HepG2 (cell line): ENCODE results near the gene RFXANK. TPM values are rescaled to one million over a fixed set of nuclear protein-coding genes. Genes with fewer than 3 reads are reported as not detected.

Experiments
- GABPA ChIP-seq, 2 experiments: IDR thresholded peaks; 2 replicates each; pipeline ENCODE4 v1.6.1; 2011 to 2016; ENCODE audit warnings: low read depth in 2 of 2, low read length in 1 of 2, missing biosample characterization in 1 of 2, missing genetic modification characterization in 1 of 2
- HNRNPLL ChIP-seq: fragments of 200-400 bp; formaldehyde crosslinking; IDR thresholded peaks from 2 replicates; pipeline ENCODE4 v1.6.1; 2017; ENCODE audit warnings: mild to moderate bottlenecking, low read depth, low read length; ENCODE audit not compliant: poor library complexity, severe bottlenecking
- JARID2 ChIP-seq: sonication (generic); formaldehyde crosslinking; IDR thresholded peaks from 2 replicates; pipeline ENCODE4 v1.8.1; 2023; ENCODE audit warnings: missing genetic modification reagents, inconsistent platforms; ENCODE audit not compliant: insufficient replicate concordance
- MXI1 ChIP-seq: IDR thresholded peaks from 3 replicates; pipeline ENCODE4 v1.6.1; 2012; ENCODE audit warnings: low read depth, low read length, inconsistent platforms, borderline replicate concordance
- NCOA2 ChIP-seq: sonication (generic); formaldehyde crosslinking; IDR thresholded peaks from 2 replicates; pipeline ENCODE4 v1.8.0; 2022; ENCODE audit warnings: inconsistent platforms
- PHF20 ChIP-seq: sonication (generic); formaldehyde crosslinking; IDR thresholded peaks from 2 replicates; pipeline ENCODE4 v1.5.0; 2020; ENCODE audit warnings: mild to moderate bottlenecking, missing genetic modification reagents
- PITX1 ChIP-seq: sonication (generic); formaldehyde crosslinking; IDR thresholded peaks from 2 replicates; pipeline ENCODE4 v1.5.1; 2020; ENCODE audit warnings: mild to moderate bottlenecking, missing genetic modification reagents
- POLR2A ChIP-seq, 2 experiments: IDR thresholded peaks; 2 replicates each; pipeline ENCODE4 v1.6.1; 2011; ENCODE audit warnings: low read depth in 2 of 2, low read length in 2 of 2, mild to moderate bottlenecking in 1 of 2, moderate library complexity in 1 of 2; ENCODE audit not compliant: insufficient read depth in 1 of 2
- TOPORS ChIP-seq: sonication (generic); formaldehyde crosslinking; IDR thresholded peaks from 2 replicates; pipeline ENCODE4 v1.8.0; 2023; ENCODE audit warnings: mild to moderate bottlenecking, missing genetic modification reagents
- ZNF263 ChIP-seq: sonication (generic); formaldehyde crosslinking; IDR thresholded peaks from 2 replicates; pipeline ENCODE4 v1.4.0; 2020; ENCODE audit warnings: missing genetic modification reagents
- ZNF274 ChIP-seq: sonication (generic); formaldehyde crosslinking; IDR thresholded peaks from 2 replicates; pipeline ENCODE4 v1.5.1; 2020; ENCODE audit warnings: mild to moderate bottlenecking, missing genetic modification reagents
- ZNF605 ChIP-seq: sonication (generic); formaldehyde crosslinking; IDR thresholded peaks from 2 replicates; pipeline ENCODE4 v1.8.0; 2022; ENCODE audit warnings: mild to moderate bottlenecking, missing genetic modification reagents
- polyA plus RNA-seq, 8 experiments: library from polyadenylated mRNA; depleted of rRNA in 3 of 8; stranded (reverse) in 7 of 8; unstranded in 1 of 8; fragments of >200 nt; fragmentation: Illumina TruSeq in 4 of 8; extraction: Trizol in 4 of 8; gene quantifications; 2 replicates each; pipeline versions ENCODE4 v1.2.1 to v1.2.3, GENCODE V29; 2011 to 2016; ENCODE audit warnings: low read depth in 4 of 8, missing spikeins in 1 of 8, mixed read lengths in 1 of 8; ENCODE audit not compliant: insufficient read depth in 1 of 8
- total RNA-seq, 5 experiments: library from RNA; depleted of rRNA; stranded (reverse); fragments of >200 nt; fragmentation: Illumina TruSeq; extraction: Trizol; gene quantifications; 2 replicates each; pipeline ENCODE4 v1.2.3, GENCODE V29; 2016; ENCODE audit warnings: low read depth in 1 of 5
- TF ChIP-seq, protein P1 (sequence below): sonication (generic); formaldehyde crosslinking; IDR thresholded peaks from 2 replicates; pipeline ENCODE4 v1.9.0; 2022; ENCODE audit warnings: low read depth, missing genetic modification reagents
- TF ChIP-seq, protein P2 (sequence below): sonication (generic); formaldehyde crosslinking; IDR thresholded peaks from 2 replicates; pipeline ENCODE4 v1.8.1; 2023; ENCODE audit warnings: mild to moderate bottlenecking, missing genetic modification reagents

Gene RFXANK
- total and polyA plus RNA-seq, 2 of the 13 experiments (the other 11 are each of a cell fraction or from before 2014, with no cell fraction given), result 49.9 to 80.7 TPM

DNA sequence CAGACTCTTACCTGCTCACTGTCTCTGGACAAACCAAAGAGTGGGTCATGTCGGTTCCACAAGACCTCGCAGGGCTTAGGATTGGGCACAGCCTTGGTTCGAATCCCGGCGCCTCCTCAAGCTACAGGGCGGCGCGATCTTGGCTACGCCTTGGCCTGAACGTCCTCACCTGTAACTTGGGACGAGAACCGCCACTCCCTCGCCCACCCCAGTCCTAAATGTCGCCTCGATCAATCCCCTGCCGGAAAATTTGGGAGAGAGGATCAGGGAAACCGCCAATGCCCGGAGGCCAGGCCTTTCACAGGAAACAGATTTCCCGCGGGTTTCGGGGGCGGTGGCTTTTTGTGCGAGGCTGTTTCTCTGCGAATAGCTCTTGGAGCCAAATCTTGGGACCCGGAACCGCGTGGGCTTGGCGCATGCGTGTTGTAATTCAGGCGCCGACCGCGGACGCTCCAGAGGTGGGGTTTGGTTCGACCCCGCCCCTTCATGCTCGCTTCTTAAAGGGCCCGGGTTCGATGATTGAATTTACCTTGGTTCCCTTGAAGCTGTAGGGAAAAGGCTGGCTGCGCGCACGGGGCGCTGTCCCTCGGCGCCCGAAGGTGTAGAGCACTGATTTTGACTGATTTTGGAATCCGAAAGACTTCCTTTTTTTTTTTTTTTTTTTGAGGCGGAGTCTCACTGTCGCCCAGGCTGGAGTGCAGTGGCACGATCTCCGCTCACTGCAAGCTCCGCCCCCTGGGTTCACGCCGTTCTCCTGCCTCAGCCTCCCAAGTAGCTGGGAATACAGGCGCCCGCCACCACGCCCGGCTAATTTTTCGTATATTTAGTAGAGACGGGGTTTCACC is 11.2 kb downstream of the RFXANK start, which contains the start of gene NR2C2AP (continued):
- 0 out of 2 replicates have a peak, but pooled peaks have one; percentile 24 for TF ChIP-seq TOPORS (CRISPR knock-in tag)
- TF ChIP-seq, protein P1, sequence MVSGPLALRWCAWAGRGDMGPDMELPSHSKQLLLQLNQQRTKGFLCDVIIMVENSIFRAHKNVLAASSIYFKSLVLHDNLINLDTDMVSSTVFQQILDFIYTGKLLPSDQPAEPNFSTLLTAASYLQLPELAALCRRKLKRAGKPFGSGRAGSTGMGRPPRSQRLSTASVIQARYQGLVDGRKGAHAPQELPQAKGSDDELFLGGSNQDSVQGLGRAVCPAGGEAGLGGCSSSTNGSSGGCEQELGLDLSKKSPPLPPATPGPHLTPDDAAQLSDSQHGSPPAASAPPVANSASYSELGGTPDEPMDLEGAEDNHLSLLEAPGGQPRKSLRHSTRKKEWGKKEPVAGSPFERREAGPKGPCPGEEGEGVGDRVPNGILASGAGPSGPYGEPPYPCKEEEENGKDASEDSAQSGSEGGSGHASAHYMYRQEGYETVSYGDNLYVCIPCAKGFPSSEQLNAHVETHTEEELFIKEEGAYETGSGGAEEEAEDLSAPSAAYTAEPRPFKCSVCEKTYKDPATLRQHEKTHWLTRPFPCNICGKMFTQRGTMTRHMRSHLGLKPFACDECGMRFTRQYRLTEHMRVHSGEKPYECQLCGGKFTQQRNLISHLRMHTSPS, result 0 out of 2 replicates have a peak, but pooled peaks have one; percentile 33
- peak; percentile 11; the same call in 1 of the 2 replicates for TF ChIP-seq ZNF274 (CRISPR knock-in tag)
- no peak; the same call in 1 of the 2 replicates for TF ChIP-seq GABPA (IDR thresholded peaks at IDR 0.05; ENCODE audit: low read depth, low read length)
- TF ChIP-seq GABPA (CRISPR knock-in tag; IDR thresholded peaks at IDR 0.05; ENCODE audit: low read depth), result peak; percentile 51
- TF ChIP-seq, protein P2, sequence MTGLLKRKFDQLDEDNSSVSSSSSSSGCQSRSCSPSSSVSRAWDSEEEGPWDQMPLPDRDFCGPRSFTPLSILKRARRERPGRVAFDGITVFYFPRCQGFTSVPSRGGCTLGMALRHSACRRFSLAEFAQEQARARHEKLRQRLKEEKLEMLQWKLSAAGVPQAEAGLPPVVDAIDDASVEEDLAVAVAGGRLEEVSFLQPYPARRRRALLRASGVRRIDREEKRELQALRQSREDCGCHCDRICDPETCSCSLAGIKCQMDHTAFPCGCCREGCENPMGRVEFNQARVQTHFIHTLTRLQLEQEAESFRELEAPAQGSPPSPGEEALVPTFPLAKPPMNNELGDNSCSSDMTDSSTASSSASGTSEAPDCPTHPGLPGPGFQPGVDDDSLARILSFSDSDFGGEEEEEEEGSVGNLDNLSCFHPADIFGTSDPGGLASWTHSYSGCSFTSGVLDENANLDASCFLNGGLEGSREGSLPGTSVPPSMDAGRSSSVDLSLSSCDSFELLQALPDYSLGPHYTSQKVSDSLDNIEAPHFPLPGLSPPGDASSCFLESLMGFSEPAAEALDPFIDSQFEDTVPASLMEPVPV, result 0 out of 2 replicates have a peak, but pooled peaks have one; percentile 46
- peak; percentile 16; the same call in 1 of the 2 replicates for TF ChIP-seq PITX1 (CRISPR knock-in tag)
- peak; percentile 57; the same call in 1 of the 2 replicates for TF ChIP-seq PHF20
- TF ChIP-seq POLR2A (IDR thresholded peaks at IDR 0.05; ENCODE audit: insufficient read depth in 1 of 2, low read depth in 2 of 2, low read length in 2 of 2), result peak; percentile 48 to 52
- 0 out of 2 replicates have a peak, but pooled peaks have one; percentile 17 for TF ChIP-seq ZNF263 (CRISPR knock-in tag)
- no peak for TF ChIP-seq JARID2 (CRISPR knock-in tag)
- TF ChIP-seq ZNF605 (CRISPR knock-in tag), result peak; percentile 44; the same call in 1 of the 2 replicates
- TF ChIP-seq MXI1, result peak; percentile 79; the same call in 1 of the 3 replicates
- no peak for TF ChIP-seq NCOA2 (CRISPR knock-in tag)
- TF ChIP-seq HNRNPLL, result peak; percentile 50
